ENCODE results near the gene NRIP1.

DNA sequence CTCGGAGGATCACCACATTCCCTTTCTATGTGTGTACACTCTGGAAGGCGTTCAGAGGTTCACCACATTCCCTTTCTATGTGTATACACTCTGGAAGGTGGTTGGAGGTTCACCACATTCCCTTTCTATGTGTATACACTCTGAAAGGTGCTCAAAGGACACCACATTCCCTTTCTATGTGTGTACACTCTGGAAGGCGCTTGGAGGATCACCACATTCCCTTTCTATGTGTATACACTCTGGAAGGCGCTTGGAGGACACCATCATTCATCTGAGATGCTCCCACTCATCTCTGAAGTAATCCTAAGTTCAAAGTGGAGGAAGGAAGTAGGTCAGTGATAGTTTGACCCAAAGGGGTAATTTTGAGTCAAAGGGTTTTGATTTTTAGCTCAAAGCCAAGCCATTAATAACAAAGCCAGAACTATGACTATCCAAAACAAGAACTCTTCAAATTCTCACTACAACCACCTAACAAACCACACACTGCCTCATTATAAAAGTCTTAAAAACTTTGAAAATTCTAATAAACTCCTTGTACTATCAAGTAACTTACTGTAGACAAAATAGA, 32.9 kb downstream of the NRIP1 start:
- TF ChIP-seq CTCF (IDR thresholded peaks at IDR 0.05) = no peak
- no peak for TF ChIP-seq TCF7L2 (IDR thresholded peaks at IDR 0.05; ENCODE audit: low read depth, low read length)
- TF ChIP-seq POLR2AphosphoS5 (IDR thresholded peaks at IDR 0.05; ENCODE audit: low read depth, low read length) = no peak
